ENCODE data around the gene ST7.

The ST7 gene

GRCh38 chr7:117200786-117201458, 247.6 kb downstream of the ST7 start:
- no peak overlapping the region for H3K4me3 ChIP-seq (ENCODE audit: low read length)
- H3K4me1 ChIP-seq (ENCODE audit: insufficient read depth, low read length) = peaks cover 8% of the 10 kb centered on the region; the same call in 1 of the 2 replicates
- WGBS = 73% methylated on average over 3 of the region's 4 CpGs
- no peaks in the 10 kb centered on the region for H3K9me3 ChIP-seq (ENCODE audit: insufficient read depth, low read depth, low read length)
- H3K27me3 ChIP-seq (ENCODE audit: insufficient read depth, low read length) = no peaks in the 10 kb centered on the region
- no peak overlapping the region for H3K9ac ChIP-seq (ENCODE audit: low read depth, low read length)
- no peaks in the 10 kb centered on the region for H3K36me3 ChIP-seq (ENCODE audit: insufficient read depth, low read length)
- H3K27ac ChIP-seq (ENCODE audit: low read depth, low read length) = no peak overlapping the region

- H3K27me3 ChIP-seq (ENCODE audit: insufficient read depth, low read length) = no peaks in the 10 kb centered on the region
- H3K9me3 ChIP-seq (ENCODE audit: insufficient read depth, low read depth, low read length) = no peaks in the 10 kb centered on the region
- no peak overlapping the region for H3K9ac ChIP-seq (ENCODE audit: low read depth, low read length)
- WGBS = 75% methylated on average over 3 of the region's 3 CpGs
- H3K27ac ChIP-seq (ENCODE audit: low read depth, low read length) = no peak overlapping the region
- H3K36me3 ChIP-seq (ENCODE audit: insufficient read depth, low read length) = no peaks in the 10 kb centered on the region
- peaks cover 8% of the 10 kb centered on the region; the same call in 1 of the 2 replicates for H3K4me1 ChIP-seq (ENCODE audit: insufficient read depth, low read length)
- no peak overlapping the region for H3K4me3 ChIP-seq (ENCODE audit: low read length)
Measured at GRCh38 chr7:117202511-117202910, 249.2 kb downstream of the ST7 start.

- peaks cover 8% of the 10 kb centered on the region; the same call in 1 of the 2 replicates for H3K4me1 ChIP-seq (ENCODE audit: insufficient read depth, low read length)
- no CpG with 5 or more reads among the region's 1 CpG for WGBS
- H3K9ac ChIP-seq (ENCODE audit: low read depth, low read length) = no peak overlapping the region
- no peaks in the 10 kb centered on the region for H3K9me3 ChIP-seq (ENCODE audit: insufficient read depth, low read depth, low read length)
- no peak overlapping the region for H3K27ac ChIP-seq (ENCODE audit: low read depth, low read length)
- H3K4me3 ChIP-seq (ENCODE audit: low read length) = no peak overlapping the region
- no peaks in the 10 kb centered on the region for H3K36me3 ChIP-seq (ENCODE audit: insufficient read depth, low read length)
- H3K27me3 ChIP-seq (ENCODE audit: insufficient read depth, low read length) = no peaks in the 10 kb centered on the region
Measured at GRCh38 chr7:117203205-117203604, 249.9 kb downstream of the ST7 start.

- no peak overlapping the region for H3K4me3 ChIP-seq (ENCODE audit: low read length)
- peaks cover 3% of the 10 kb centered on the region; the same call in 1 of the 2 replicates for H3K4me1 ChIP-seq (ENCODE audit: insufficient read depth, low read length)
- 98% methylated on average over 2 of the region's 2 CpGs for WGBS
- H3K9ac ChIP-seq (ENCODE audit: low read depth, low read length) = no peak overlapping the region
- no peaks in the 10 kb centered on the region for H3K9me3 ChIP-seq (ENCODE audit: insufficient read depth, low read depth, low read length)
- no peaks in the 10 kb centered on the region for H3K27me3 ChIP-seq (ENCODE audit: insufficient read depth, low read length)
- H3K27ac ChIP-seq (ENCODE audit: low read depth, low read length) = no peak overlapping the region
- no peaks in the 10 kb centered on the region for H3K36me3 ChIP-seq (ENCODE audit: insufficient read depth, low read length)
Measured at GRCh38 chr7:117205873-117206272, 252.6 kb downstream of the ST7 start.

- H3K27me3 ChIP-seq (ENCODE audit: insufficient read depth, low read length) = no peaks in the 10 kb centered on the region
- no peak overlapping the region for H3K4me3 ChIP-seq (ENCODE audit: low read length)
- no peak overlapping the region for H3K9ac ChIP-seq (ENCODE audit: low read depth, low read length)
- no peaks in the 10 kb centered on the region for H3K9me3 ChIP-seq (ENCODE audit: insufficient read depth, low read depth, low read length)
- WGBS = 89% methylated on average over 4 of the region's 4 CpGs
- H3K4me1 ChIP-seq (ENCODE audit: insufficient read depth, low read length) = no peaks in the 10 kb centered on the region
- no peaks in the 10 kb centered on the region for H3K36me3 ChIP-seq (ENCODE audit: insufficient read depth, low read length)
- H3K27ac ChIP-seq (ENCODE audit: low read depth, low read length) = no peak overlapping the region
Measured at GRCh38 chr7:117208257-117208656, 255.0 kb downstream of the ST7 start.

GRCh38 chr7:117210397-117210796, 257.1 kb downstream of the ST7 start:
- Histone ChIP-seq H3K4me3 (ENCODE audit: low read length) (no peak overlapping the region), H3K9ac (ENCODE audit: low read depth, low read length) (no peak overlapping the region), H3K36me3 (ENCODE audit: insufficient read depth, low read length) (no peaks in the 10 kb centered on the region), H3K9me3 (ENCODE audit: insufficient read depth, low read depth, low read length) (no peaks in the 10 kb centered on the region), H3K27me3 (ENCODE audit: insufficient read depth, low read length) (no peaks in the 10 kb centered on the region), H3K27ac (ENCODE audit: low read depth, low read length) (no peak overlapping the region), H3K4me1 (ENCODE audit: insufficient read depth, low read length) (no peaks in the 10 kb centered on the region)
- 87% methylated on average over 4 of the region's 4 CpGs for WGBS

GRCh38 chr7:117210908-117211307, 257.6 kb downstream of the ST7 start:
- H3K4me1 ChIP-seq (ENCODE audit: insufficient read depth, low read length) = no peaks in the 10 kb centered on the region
- no peaks in the 10 kb centered on the region for H3K36me3 ChIP-seq (ENCODE audit: insufficient read depth, low read length)
- no peak overlapping the region for H3K27ac ChIP-seq (ENCODE audit: low read depth, low read length)
- H3K4me3 ChIP-seq (ENCODE audit: low read length) = no peak overlapping the region
- 94% methylated on average over 2 of the region's 3 CpGs for WGBS
- H3K9ac ChIP-seq (ENCODE audit: low read depth, low read length) = no peak overlapping the region
- H3K27me3 ChIP-seq (ENCODE audit: insufficient read depth, low read length) = no peaks in the 10 kb centered on the region
- H3K9me3 ChIP-seq (ENCODE audit: insufficient read depth, low read depth, low read length) = no peaks in the 10 kb centered on the region

- H3K27ac ChIP-seq (ENCODE audit: low read depth, low read length) = no peak overlapping the region
- no peaks in the 10 kb centered on the region for H3K4me1 ChIP-seq (ENCODE audit: insufficient read depth, low read length)
- H3K36me3 ChIP-seq (ENCODE audit: insufficient read depth, low read length) = no peaks in the 10 kb centered on the region
- H3K27me3 ChIP-seq (ENCODE audit: insufficient read depth, low read length) = no peaks in the 10 kb centered on the region
- H3K4me3 ChIP-seq (ENCODE audit: low read length) = no peak overlapping the region
- no peaks in the 10 kb centered on the region for H3K9me3 ChIP-seq (ENCODE audit: insufficient read depth, low read depth, low read length)
- no peak overlapping the region for H3K9ac ChIP-seq (ENCODE audit: low read depth, low read length)
Measured at GRCh38 chr7:117211614-117212013, 258.3 kb downstream of the ST7 start.

- H3K4me3 ChIP-seq (ENCODE audit: low read length) = no peak overlapping the region
- H3K9ac ChIP-seq (ENCODE audit: low read depth, low read length) = no peak overlapping the region
- no peaks in the 10 kb centered on the region for H3K4me1 ChIP-seq (ENCODE audit: insufficient read depth, low read length)
- H3K9me3 ChIP-seq (ENCODE audit: insufficient read depth, low read depth, low read length) = no peaks in the 10 kb centered on the region
- H3K27me3 ChIP-seq (ENCODE audit: insufficient read depth, low read length) = no peaks in the 10 kb centered on the region
- no peaks in the 10 kb centered on the region for H3K36me3 ChIP-seq (ENCODE audit: insufficient read depth, low read length)
- WGBS = 78% methylated on average over 4 of the region's 5 CpGs
- H3K27ac ChIP-seq (ENCODE audit: low read depth, low read length) = no peak overlapping the region
Measured at GRCh38 chr7:117212969-117213877, 259.9 kb downstream of the ST7 start.

- WGBS = 90% methylated on average over 1 of the region's 1 CpG
- no peaks in the 10 kb centered on the region for H3K27me3 ChIP-seq (ENCODE audit: insufficient read depth, low read length)
Measured at GRCh38 chr7:117216010-117216409, 262.7 kb downstream of the ST7 start.

GRCh38 chr7:117216436-117217069, 263.3 kb downstream of the ST7 start:
- H3K9me3 ChIP-seq (ENCODE audit: insufficient read depth, low read depth, low read length) = no peaks in the 10 kb centered on the region
- H3K4me3 ChIP-seq (ENCODE audit: low read length) = no peak overlapping the region
- no peaks in the 10 kb centered on the region for H3K36me3 ChIP-seq (ENCODE audit: insufficient read depth, low read length)
- H3K27me3 ChIP-seq (ENCODE audit: insufficient read depth, low read length) = no peaks in the 10 kb centered on the region
- 85% methylated on average over 4 of the region's 5 CpGs for WGBS
- H3K27ac ChIP-seq (ENCODE audit: low read depth, low read length) = no peak overlapping the region
- H3K9ac ChIP-seq (ENCODE audit: low read depth, low read length) = no peak overlapping the region
- no peaks in the 10 kb centered on the region for H3K4me1 ChIP-seq (ENCODE audit: insufficient read depth, low read length)

More at GRCh38 chr7:117216010-117216409, 262.7 kb downstream of the ST7 start:
- Histone ChIP-seq H3K4me1 (ENCODE audit: insufficient read depth, low read length) (no peaks in the 10 kb centered on the region), H3K4me3 (ENCODE audit: low read length) (no peak overlapping the region), H3K9me3 (ENCODE audit: insufficient read depth, low read depth, low read length) (no peaks in the 10 kb centered on the region), H3K36me3 (ENCODE audit: insufficient read depth, low read length) (no peaks in the 10 kb centered on the region), H3K27ac (ENCODE audit: low read depth, low read length) (no peak overlapping the region), H3K9ac (ENCODE audit: low read depth, low read length) (no peak overlapping the region)
